ENCODE results near the gene BPIFB6.

Gene BPIFB6

DNA sequence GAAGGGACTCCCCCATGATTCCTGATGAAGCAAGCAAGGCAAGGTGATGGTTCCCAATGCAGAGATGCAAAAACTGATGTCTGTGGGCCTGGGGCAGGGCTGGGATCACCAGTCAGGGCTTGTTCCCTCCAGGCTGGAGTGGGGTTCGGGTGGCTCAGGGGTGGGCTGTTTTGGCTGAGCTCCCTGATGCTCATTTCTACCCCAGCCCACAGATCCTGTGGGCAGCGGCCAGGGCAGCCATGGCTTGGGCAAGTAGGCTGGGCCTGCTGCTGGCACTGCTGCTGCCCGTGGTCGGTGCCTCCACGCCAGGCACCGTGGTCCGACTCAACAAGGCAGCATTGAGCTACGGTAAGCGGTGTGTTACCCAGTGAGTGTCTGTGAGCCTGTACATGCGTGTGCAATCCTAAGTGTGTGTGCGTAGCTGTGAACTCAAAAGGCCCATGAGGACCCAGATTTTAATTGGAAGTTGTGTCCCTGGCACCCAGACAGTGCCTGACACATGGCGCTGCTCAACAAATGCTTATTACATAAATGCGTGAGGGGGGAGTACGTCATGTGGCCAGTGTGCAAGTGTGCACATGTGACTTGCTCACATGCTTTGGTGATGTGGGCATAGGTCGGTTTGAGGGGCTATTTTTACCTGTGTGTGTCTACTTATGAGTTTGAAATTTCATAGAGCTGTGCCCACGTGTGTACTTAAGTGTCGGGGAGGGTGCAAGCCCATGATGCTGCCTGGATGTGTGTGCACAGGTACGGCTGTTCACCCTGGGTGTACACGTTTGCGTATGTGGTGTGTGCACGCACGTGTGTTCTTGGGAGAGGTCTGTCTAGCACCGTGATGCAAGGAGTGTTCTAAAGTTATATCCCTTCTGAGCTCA lies 22.9 kb upstream of the BPIFB6 start:
- H3K27ac ChIP-seq: no peak overlapping the region
- H3K4me3 ChIP-seq: no peak overlapping the region
- no peak for DNase-seq (ENCODE audit: low spot score)
- TF ChIP-seq, protein P1, sequence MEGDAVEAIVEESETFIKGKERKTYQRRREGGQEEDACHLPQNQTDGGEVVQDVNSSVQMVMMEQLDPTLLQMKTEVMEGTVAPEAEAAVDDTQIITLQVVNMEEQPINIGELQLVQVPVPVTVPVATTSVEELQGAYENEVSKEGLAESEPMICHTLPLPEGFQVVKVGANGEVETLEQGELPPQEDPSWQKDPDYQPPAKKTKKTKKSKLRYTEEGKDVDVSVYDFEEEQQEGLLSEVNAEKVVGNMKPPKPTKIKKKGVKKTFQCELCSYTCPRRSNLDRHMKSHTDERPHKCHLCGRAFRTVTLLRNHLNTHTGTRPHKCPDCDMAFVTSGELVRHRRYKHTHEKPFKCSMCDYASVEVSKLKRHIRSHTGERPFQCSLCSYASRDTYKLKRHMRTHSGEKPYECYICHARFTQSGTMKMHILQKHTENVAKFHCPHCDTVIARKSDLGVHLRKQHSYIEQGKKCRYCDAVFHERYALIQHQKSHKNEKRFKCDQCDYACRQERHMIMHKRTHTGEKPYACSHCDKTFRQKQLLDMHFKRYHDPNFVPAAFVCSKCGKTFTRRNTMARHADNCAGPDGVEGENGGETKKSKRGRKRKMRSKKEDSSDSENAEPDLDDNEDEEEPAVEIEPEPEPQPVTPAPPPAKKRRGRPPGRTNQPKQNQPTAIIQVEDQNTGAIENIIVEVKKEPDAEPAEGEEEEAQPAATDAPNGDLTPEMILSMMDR (IDR thresholded peaks at IDR 0.05): no peak

DNA sequence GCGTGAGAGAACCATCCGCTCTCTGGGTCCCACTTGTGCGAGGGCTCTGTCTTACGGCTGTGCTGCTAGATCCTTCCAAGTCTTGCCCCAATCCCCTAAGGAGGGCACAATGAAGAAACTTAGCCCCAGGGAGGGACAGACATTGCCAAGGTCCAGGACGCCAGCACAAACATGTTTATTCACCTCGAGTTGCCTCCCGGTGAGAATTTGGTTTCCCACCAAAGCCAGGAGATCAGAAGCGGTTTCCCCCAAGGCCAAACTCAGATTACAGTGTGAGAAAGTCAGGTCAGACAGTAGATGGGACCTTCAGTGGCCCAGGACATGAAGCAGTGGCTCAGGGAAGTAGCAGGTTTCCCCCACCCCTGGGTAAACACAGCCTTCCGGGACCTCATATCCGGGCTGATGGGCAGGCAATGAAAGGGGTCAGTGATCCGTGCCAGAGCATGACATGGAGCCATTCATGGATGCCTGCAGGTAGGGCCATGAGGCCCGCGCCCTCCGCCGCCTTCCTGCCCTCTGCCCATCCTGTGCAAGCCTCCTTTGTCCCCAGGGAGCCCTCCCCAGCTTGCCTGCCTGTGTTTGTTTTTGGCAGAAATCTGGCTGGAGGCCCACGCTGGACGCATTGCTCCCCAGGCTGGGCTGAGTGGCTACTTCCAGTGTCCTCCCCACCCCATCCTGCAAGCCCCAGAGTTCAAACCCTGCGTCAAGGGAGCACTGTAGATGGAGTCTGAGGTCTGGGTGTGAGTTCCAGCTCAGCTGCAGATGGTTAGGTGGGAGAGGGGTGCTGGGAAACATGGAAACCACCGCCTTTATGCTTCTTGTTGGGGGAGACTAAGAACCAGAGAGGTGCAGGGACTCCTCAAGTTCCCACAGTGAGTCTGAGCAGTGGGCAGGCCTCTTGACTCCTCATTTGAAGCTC lies 22.0 kb upstream of the BPIFB6 start:
- H3K4me3 ChIP-seq: no peak overlapping the region
- no peak overlapping the region for H3K27ac ChIP-seq

DNA sequence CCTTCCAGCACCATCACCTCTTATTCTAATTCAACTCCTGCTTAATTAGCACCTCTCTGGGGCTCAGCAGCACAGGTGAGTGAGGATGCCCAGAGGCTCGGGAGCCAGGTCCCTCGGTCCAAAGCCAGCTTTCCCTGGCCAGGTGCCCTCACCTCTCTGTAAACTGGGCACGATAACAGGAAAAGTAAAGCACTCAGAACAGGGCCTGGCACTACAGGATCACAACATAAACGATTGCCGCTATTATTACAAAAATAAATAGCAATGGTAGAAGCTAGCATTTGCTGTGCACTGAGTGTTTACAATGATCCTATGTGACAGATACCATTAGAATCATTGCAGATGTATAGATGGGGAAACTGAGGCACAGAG lies 21.3 kb upstream of the BPIFB6 start:
- DNase-seq (ENCODE audit: low spot score): no peak
- no peak overlapping the region for H3K27ac ChIP-seq
- H3K4me3 ChIP-seq: no peak overlapping the region
- TF ChIP-seq, protein P1 (IDR thresholded peaks at IDR 0.05): no peak

More for the DNA sequence above, 22.0 kb upstream of the BPIFB6 start:
- TF ChIP-seq, protein P1 (IDR thresholded peaks at IDR 0.05): no peak
- no peak for DNase-seq (ENCODE audit: low spot score)

DNA sequence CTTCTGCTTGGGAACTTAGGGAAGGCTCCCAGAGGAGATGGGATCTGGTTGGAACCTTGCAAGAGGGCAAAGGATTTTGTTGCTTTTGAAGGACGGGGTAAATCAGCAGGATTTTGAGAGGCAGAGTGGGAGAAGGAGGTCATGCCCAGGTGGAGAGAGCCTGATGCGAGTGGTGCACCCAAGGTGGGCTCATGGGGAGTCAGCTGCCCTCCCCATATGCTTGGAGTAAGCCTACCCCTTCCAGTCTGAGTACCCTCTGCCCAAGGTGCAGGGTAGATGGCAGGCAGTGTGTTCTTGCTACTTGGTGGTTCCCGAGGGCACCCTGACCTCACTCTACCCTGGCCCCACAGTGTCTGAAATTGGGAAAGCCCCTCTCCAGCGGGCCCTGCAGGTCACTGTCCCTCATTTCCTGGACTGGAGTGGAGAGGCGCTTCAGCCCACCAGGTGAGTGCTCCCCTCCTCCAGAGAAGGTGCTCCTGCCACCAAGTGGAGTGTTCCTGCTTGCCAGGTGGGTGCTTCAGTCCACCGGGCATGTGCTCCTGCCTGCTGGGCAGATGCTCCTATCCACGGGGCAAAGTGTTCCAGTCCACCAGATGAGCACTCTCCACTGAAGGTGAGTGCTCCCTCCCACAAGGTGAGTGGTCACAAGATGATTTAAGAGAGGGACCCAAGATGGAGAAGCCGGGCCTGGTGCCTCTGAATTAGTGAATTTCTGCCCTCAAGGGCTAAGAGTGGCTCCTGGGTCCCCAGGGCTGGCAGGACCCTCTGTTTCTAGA lies 20.6 kb upstream of the BPIFB6 start:
- TF ChIP-seq, protein P1 (IDR thresholded peaks at IDR 0.05): no peak
- no peak for DNase-seq (ENCODE audit: low spot score)
- H3K27ac ChIP-seq: no peak overlapping the region

DNA sequence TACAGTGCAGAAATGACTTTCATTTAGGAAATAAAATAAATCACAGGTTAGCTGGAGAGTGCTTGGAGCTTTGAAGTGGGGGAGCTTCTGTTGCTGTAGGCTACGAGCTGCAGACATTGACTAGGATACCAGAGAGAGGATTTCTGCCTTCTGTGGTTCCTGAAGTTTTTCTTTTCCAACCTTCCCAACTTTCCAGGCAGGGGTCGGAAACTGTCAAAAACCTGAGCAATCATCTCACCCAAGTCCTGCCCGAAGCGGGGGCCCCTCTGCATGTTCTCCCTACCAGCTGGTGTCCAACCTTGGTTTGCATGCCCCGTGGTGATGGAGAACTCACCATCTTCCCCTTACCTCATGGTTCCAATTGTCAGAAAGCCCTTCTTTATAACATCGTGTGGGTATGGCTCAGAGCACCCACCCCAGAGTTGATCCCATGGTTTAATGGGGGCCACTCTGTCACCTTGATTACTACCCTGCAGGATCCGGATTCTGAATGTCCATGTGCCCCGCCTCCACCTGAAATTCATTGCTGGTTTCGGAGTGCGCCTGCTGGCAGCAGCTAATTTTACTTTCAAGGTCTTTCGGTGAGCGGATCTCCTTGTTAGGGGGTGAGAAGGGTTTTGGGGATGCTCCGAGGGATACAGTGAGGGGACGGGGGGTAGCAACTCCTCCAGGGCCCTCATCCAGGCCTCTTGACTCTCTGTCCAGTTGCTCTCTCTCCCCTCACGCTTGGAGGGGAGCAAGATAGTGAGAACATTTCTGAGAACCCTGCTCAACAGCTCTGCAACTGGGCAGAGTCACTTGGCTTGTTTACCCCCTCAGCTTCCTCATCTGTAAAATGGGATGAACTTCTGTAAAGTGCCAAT lies 18.9 kb upstream of the BPIFB6 start:
- DNase-seq (ENCODE audit: low spot score): no peak
- Histone ChIP-seq H3K27ac (no peak overlapping the region), H3K4me3 (no peak overlapping the region)
- TF ChIP-seq, protein P1 (IDR thresholded peaks at IDR 0.05): no peak

More for the DNA sequence above, 20.6 kb upstream of the BPIFB6 start:
- no peak overlapping the region for H3K4me3 ChIP-seq

Data from coronary artery (tissue), 2 donors.